ENCODE data around the gene MAPK4. TPM values are rescaled to one million over a fixed set of nuclear protein-coding genes. Genes with fewer than 3 reads are reported as not detected.
"Not testable (repeated sequence)": the region's sequence is repeated elsewhere in the genome, so short reads cannot be mapped to it uniquely, and the experiment has no call there.

Gene MAPK4
- total RNA-seq (2014; rRNA removed; shearing (Covaris generic)): not detected in 2 replicates
- 0.02 and 0.14 TPM in 2 replicates for polyA plus RNA-seq (2015; cell fraction: cytosol; rRNA removed)
- 0.09 and 0.13 TPM in 2 replicates for polyA plus RNA-seq (2015; cell fraction: nucleus; rRNA removed)

DNA sequence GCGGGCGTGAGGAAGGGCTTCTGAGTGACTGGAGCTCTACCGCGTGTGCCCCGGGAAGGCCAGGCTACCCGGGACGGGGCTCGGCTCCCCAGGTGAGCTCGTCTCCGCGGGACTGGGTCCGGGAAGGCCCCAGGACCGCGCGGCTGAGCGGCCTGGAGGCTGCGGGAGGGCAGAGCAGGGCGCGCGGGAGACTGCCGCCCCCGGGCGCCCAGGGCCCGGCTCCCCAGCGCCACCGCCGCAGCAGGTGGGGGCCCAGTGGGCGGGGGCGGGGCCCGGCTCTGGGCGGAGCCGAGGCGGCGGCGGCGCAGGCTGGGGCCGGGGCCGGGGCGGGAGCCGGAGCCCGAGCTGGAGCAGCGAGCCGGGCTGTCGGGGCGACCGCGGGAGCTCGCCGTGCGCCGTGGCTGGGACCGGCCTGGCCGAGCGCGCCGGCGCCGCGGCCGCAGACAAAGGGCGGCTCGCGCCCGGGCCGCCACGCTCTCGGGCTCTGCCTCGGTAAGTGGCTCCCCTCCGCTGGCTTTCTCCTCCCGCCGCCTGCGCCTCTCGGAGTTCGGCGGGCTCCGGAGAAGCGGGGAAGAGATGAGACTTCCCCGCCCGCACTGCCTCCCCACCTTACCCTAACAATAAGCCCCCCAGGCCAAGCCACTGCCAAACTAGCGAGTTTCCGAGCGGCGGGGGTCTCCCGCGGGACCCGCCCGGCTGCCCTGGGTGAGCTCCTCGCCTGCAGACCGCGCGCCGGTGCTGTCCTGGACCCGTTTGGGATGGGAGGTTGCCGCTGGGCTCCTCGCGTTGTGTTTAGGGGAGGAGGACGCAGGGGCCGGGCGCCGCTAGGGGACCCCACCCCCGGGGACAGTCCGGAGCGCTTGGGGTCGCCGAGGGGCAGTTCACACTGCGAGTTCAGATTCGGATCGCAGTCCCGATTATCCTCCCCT is at the start of gene MAPK4:
TSS of gene MAPK4 (plus strand) at position 336 of the 929 bp plus-strand sequence. CDS start 103,872 bp downstream, outside the sequence.
- DNase-seq (ENCODE audit: low read depth): no peak

DNA sequence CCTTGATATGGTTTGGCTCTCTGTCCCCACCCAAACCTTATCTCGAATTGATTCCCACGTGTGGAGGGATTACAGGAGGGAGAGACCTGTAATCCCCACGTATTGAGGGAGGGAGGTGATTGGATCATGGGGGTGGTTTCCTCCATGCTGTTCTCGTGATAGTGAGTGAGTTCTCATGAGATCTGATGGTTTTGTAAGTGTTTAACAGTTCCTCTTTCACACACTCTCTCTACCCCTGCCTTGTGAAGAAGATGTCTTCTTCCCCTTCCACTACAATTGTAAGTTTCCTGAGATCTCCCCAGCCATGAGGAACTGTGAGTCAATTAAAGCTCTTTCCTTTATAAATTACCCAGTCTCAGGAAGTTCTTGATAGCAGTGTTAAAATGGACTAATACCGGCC is 42.6 kb upstream of the MAPK4 start:
- DNase-seq (ENCODE audit: low read depth): not testable (repeated sequence)

- DNase-seq (ENCODE audit: low read depth): no peak
These were observed 40.9 kb upstream of the MAPK4 start for GRCh38 chr18:50518787-50519546.

DNA sequence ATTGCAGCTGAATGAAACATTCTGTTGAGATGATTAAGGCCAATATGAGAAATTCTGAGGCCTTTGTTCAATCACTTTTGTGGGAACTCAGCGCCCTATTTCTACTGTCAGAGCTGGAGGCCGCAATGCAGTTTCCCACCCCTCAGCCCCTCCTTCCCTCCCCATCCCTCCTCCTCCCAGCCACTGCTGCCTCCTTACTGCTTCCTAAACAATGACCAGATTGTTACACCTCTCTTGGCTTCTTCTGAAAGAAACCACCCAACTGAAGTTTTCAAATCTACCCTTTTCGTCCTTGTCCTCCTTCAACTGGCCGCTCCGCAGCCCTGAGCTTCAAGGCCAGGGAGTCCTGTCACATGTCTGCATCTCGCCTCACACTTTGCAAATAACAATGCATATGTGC is 36.7 kb upstream of the MAPK4 start:
- no peak for DNase-seq (ENCODE audit: low read depth)

DNA sequence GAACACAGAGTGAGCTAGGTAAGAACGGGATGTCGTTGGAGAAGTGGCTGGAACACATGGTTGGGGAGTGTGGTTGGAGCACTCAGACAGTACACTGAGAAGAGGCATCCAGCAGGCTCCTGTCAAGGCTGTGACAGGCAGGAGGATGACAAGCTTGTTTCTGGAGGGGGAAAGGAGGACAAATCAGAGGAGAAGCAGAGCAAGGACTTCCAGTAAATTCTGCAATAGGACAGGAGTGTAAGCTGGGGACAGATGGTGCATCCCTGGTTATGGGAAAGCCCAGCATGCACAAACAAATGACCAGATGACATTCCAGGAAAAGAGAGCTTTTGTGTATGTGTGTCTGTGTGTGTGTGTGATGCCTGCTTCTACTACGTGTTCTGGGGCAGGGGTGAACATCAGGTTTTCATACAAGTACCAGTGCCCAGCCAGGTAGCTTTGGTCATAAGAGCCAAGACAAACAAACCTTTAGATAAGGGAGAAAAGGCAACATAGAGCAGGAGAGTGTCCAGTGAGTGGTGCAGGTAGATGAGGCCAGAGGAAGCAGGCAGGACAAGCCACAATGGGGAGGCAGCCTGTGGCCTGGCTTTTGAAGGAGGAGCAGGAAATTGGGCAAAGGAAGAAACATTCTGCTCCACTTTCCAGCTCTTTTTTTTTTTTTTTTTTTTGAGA is 32.1 kb upstream of the MAPK4 start:
- DNase-seq (ENCODE audit: low read depth): no peak

DNA sequence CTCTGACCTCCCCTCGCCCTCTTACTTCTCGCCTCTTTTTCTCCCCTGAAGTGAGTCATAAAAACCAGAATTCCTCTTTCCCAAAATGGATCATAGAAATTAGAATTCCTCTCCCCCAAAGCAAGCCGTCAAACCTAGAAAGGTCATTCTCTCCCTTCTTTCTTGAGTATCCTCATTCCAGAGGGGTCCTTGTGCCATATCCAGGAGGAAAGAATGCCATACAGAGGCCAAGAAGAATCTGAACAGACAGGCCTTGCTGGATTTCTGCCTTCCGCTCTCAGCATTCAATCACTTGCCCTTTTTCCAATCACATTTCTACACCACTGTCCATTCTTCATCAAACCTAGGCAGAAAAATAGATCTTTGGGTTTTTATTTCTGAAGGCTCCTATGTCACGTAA is 31.1 kb upstream of the MAPK4 start:
- no peak for DNase-seq (ENCODE audit: low read depth)

GRCh38 chr18:50533822-50534221 is 26.1 kb upstream of the MAPK4 start:
- not testable (repeated sequence) for DNase-seq (ENCODE audit: low read depth)

GRCh38 chr18:50544476-50544875 is 15.4 kb upstream of the MAPK4 start:
- DNase-seq (ENCODE audit: low read depth): peak; percentile 1

DNA sequence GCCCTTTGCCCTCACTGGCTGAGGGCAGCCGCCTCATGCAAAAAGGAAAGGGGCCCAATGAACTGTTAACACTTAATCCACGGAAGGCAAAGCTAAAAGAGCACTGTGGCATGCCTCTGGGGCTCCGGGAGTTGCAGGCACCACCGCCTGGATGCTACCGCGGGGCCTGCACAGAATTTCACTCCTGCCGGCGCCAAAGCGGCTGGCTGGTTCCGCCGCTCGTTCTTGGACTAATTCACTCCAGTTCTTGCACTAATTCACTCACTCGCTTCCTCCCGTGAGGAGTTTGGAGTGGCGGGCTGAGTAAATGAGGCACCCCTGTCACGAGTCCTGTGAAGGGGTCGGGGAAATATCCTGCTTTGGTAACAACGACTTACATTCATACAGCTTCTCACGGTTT is 14.0 kb upstream of the MAPK4 start:
- DNase-seq (ENCODE audit: low read depth): no peak

DNA sequence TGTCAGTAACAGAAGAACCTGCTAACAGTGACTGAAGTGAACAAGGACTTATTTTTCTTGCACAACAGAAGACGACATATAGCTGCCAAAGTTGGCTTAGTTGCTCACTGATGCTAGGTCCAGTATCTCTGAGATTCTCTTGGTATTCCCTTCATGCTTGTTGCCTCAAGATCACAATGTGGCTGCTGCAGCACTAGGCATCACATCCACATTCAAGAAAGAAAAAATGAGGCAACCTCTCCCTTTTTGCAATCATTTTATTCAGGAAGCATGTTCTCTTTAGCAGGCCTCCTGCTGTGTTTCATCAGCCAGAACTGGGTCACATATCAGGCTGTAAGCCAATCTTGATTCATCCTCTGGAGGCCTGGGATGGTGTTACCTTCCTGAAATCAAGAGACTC is 11.7 kb upstream of the MAPK4 start:
- DNase-seq (ENCODE audit: low read depth): no peak

DNA sequence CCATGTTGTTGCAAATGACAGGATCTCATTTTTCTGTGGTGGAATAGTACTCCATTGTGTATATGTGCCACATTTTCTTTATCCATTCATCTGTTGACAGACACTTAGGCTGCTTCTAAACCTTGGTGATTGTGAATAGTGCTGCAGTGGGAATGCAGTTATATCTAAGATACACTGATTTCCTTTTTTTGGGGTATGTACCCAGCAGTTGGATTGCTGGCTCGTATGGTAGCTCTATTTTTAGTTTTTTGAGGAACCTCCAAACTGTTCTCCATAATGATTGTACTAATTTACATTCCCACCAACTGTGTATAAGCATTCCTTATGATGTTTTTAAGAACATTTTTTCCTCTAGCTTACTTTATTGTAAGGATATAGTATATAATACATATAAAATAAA is 8.2 kb upstream of the MAPK4 start:
- DNase-seq (ENCODE audit: low read depth): not testable (repeated sequence)

GRCh38 chr18:50558157-50558556 is 1.7 kb upstream of the MAPK4 start:
- DNase-seq (ENCODE audit: low read depth): no peak

DNA sequence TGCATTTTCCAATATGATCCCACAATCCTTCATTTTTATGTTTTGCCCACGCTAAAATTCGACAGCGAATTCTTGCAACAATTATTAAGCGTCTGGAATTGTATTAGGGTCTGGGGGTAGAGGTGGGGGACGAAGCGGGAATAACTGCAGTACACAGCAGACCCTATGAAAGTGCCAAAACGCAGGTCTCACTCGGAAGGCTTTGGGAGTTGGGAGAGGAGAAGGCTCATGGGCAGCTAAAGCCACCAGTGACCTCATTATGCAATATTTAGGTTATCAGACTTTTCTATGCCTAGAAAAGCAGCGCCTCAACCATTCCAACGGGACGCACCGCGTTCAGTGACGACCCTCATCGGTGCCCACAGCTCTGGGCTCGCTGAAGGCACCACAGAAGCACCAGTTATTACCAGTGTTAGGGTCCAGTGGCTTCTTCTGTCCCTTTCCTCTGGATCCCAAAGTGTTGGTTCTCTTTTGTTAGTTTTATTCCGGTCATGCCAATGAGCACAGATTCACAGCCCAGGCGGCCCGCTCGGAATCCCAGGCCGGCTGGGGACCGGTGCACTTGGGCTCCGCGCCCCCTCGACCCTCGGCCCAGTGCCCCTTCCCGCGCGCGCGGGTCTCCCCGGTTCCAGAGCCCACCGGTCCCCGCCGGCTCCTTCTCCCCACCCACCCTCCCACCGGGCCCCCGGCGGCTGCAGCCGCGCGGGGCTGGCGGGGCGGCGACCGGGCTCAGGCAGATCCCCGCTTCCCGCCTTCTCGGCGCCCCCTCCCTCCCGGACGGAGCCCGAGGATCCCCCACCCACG is 737 bp upstream of the MAPK4 start:
- no peak for DNase-seq (ENCODE audit: low read depth)

- no peak for DNase-seq (ENCODE audit: low read depth)
These were observed 1.1 kb downstream of the MAPK4 start for GRCh38 chr18:50560681-50561629.

GRCh38 chr18:50562258-50562657 is 2.4 kb downstream of the MAPK4 start:
- DNase-seq (ENCODE audit: low read depth): not testable (repeated sequence)

DNA sequence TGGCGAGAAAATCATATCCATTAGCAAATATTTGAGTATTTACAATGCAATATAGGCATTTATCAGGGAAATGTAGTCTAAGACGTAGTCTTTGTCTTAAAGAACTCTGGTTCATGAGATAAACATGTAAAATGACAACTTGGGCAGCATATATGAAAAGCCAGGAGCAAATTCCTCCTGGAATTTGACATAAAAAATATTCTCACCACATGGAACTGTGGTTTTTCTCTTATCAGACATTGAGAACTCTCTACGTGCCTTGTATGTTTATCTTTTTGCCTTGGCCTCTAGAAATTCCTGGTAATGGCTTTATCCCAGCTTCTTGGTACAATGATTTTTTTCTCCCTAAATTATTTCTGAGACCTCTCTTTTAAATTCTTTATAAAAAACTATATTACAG is 2.8 kb downstream of the MAPK4 start:
- DNase-seq (ENCODE audit: low read depth): no peak

DNA sequence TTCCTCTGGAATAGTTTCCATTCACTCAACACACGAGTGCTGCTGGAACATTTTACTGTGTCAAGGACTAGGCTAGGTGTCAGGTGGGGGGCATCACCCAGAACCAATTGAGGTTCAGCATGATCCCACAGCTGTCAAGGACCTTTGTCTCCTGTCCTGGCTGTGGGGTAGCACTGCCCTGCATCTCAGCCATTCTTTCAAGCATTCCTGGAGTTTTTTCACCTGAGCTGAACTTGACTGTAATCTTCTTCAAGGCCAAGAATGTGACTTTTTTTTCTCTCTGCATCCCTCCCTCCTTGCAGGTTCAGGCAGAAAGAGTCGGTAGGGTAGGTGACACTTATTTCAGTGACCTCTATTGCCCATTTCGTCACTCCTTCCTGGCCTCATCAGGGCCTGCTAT is 3.5 kb downstream of the MAPK4 start:
- DNase-seq (ENCODE audit: low read depth): no peak

GRCh38 chr18:50569930-50570329 is 10.0 kb downstream of the MAPK4 start:
- no peak for DNase-seq (ENCODE audit: low read depth)

- DNase-seq (ENCODE audit: low read depth): no peak
These were observed 11.7 kb downstream of the MAPK4 start for GRCh38 chr18:50571606-50572005.

DNA sequence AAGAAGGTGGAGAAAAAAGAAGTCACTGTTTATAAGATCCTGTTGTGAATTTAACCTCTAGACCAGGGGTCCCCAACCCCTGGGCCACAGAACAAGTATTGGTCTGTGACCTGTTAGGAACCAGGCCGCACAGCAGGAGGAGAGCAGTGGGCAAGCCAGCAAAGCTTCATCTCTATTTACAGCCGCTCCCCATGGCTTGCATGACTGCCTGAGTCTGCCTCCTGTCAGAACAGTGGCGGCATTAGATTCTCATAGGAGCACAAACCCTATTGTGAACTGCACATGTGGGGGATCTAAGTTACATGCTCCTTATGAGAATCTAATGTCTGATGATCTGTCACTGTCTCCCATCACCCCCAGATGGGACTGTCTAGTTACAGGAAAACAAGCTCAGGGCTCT is 13.3 kb downstream of the MAPK4 start:
- DNase-seq (ENCODE audit: low read depth): not testable (repeated sequence)

Data from HT1080 (cell line).